GM18511 (cell line): ENCODE measurements around the gene RNF115.
"Not testable (repeated sequence)": the region's sequence is repeated elsewhere in the genome, so short reads cannot be mapped to it uniquely, and the experiment has no call there.

ENCODE experiments used
- ATAC-seq: cut with Tn5 transposase; IDR thresholded peaks from one replicate; pipeline ENCODE4 v1.9.1; 2021; ENCODE audit warnings: mild to moderate bottlenecking, moderate library complexity; ENCODE audit not compliant: unreplicated experiment

The RNF115 gene

DNA sequence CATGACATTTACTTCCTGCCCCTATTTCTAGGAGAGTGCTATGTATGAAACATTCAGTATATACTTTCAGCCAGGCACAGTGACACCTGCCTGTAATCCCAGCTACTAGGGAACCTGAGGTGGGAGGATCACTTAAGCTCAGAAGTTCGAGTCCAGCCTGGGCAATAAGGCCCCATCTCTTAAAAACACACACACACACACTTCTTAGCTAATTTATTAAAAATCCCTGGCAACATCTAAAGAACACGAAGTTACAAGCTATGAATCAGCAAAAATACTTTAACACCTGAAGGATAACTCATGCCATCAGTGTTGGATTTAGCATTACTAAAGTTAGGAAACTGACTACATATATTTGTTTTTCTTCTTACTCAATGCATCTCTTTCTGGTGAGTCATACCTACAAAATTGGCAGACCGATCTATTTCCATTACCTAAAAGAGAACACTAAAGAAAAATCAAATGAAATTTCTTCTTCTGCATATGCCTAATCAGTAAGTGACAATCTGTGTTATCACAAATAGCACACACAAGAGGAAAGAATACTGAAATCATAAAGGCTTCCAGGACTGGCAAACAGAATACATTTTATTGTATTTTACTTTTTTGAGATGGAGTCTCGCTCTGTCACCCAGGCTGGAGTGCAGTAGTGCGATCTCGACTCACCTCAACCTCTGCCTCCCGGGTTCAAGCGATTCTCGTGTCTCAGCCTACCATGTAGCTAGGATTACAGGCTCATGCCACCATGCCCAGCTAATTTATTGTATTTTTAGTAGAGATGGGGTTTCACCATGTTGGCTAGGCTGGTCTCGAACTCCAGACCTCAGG lies 41.4 kb downstream of the RNF115 start:
- ATAC-seq, result no peak

DNA sequence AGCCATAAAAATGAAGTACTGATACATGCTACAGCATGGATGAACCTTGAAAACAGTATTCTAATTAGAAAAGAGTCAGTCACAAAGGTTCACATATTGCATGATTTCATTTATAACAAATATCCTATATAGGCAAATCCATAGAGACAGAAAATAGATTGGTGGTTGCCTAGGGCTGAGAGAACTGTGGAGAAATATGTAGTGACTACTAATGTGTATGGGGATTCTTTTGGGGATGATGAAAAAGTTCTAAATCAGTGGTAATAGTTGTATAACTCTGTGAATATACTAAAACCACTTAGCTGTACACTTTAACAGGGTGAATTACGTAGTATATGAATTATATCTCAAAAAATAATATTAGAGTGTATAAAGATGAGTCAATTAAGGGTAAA lies 45.8 kb downstream of the RNF115 start:
- no peak for ATAC-seq

DNA sequence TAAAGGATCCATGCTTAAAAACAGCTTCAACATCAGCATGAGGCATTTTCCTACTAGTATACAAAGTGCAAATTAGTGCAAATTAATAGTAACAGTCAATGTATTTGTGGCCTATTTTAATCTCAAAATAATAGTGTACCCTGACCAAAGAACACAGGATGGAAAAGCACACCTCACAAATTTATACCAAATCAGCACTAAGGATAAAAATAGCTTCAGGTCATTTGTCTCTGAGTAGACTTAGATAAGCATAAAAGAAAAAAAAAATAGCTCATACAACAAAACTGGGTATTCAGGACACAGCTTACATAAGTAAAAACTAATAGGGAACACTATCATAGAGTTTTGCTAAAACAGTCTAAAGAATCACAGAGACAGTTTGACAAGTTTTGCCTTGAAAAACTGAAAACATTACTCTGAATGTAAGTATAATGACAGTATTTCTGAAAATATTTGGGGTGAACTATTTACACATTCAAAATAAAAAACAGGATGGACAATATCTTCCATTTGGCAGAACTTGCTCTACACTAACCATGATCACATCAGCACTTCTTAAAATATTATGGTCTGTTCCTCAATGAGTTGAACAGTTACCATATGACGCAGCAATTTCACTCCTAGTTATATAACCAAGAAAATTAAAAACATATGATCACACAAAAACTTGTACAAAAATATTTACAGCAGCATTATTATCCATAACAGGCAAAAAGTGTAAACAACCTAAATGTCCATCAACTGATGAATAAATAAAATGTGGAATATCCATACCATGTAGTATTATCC lies 46.3 kb downstream of the RNF115 start:
- ATAC-seq, result no peak

DNA sequence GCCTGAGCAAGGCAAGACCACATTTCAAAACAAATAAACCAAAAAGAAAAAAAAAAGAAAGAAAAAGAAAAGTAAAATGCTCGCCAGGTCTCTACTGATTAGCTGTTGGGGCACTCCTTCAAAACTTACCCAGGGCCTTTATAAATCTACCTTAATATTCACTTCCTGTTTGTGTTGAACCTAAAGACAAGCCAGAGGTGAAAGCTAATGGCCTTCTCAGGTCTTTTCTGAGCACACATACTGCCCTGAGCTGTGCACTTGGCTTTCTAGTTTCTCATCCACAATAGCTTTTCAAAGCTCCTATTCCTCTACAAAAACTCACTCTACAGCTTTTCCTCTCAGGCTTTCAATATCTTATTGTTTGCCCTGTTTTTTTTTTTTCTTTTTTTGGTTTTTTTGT lies 50.5 kb downstream of the RNF115 start:
- no peak for ATAC-seq

DNA sequence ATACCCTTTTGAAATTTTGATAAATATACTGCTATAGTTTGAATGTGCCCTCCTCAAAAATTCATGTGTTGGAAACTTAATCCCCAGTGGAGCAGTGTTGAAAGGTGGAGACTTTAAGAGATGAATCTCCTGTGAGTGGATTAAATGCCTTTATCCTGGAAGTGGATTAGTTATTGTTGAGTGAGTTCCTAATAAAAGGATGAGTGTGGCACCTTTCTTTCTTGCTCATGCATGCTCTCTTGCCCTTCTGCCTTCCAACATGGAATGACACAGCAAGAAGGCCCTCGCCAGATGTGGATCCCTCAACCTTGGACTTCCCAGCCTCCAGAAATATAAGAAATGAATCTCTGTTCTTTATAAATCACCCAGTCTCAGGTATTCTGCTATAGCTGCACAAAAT lies 52.8 kb downstream of the RNF115 start:
- no peak for ATAC-seq

DNA sequence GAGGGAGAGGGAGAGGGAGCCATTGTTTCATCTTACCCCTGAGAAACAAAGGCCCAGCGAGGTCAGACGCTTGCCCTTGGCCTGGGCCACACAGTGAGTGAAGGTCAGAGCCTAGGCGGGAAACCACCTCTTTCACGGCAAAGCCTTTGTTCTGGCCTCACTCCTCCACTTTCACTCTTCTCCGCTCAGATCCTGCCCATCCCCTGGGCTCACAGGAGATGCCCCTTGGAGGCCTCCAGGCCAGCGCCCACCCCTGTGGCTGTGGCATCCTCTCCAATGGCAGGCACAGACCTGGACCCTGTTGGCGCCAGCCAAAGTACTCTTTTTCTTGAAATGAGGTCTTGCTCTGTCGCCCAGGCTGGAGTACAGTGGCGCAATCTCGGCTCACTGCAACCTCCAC lies 55.9 kb downstream of the RNF115 start:
- not testable (repeated sequence) for ATAC-seq

DNA sequence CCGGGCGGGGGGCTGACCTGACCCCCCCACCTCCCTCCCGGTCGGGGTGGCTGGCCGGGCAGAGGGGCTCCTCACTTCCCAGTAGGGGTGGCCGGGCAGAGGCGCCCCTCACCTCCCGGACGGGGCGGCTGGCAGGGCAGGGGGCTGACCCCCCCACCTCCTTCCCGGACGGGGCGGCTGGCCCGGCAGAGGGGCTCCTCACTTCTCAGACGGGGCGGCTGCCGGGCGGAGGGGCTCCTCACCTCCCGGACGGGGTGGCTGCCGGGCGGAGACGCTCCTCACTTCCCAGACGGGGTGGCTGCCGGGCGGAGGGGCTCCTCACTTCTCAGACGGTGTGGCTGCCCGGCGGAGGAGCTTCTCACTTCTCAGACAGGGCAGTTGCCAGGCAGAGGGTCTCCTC lies 57.0 kb downstream of the RNF115 start:
- ATAC-seq, result not testable (repeated sequence)

DNA sequence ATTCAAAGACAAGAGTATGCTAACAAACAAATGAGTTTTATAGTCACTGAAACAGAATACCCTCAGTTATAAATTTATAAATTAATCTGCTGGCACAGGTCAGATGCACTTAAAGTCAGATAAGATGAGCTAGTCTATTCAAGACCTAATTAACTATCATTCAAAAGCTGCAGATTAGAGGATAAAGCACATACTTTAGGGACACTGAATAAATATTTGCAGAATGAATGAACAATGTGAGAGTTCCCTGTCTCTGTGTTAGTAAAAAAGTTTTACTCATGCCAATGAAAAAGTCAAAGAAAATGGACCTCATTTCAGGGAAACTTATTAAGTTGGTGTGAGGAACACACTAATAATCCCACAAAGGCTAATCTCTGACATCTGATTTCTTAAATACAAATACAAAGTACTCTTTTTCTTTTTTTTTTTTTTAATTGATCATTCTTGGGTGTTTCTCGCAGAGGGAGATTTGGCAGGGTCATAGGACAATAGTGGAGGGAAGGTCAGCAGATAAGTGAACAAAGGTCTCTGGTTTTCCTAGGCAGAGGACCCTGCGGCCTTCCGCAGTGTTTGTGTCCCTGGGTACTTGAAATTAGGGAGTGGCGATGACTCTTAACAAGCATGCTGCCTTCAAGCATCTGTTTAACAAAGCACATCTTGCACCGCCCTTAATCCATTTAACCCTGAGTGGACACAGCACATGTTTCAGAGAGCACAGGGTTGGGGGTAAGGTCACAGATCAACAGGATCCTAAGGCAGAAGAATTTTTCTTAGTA lies 58.1 kb downstream of the RNF115 start:
- not testable (repeated sequence) for ATAC-seq

DNA sequence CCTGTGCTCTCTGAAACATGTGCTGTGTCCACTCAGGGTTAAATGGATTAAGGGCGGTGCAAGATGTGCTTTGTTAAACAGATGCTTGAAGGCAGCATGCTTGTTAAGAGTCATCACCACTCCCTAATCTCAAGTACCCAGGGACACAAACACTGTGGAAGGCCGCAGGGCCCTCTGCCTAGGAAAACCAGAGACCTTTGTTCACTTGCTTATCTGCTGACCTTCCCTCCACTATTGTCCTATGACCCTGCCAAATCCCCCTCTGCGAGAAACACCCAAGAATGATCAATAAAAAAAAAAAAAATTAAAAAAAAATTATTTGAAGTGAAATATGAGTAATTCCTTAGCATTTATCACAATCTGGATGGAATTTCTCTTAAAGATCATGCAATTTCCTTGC lies 58.8 kb downstream of the RNF115 start:
- not testable (repeated sequence) for ATAC-seq

DNA sequence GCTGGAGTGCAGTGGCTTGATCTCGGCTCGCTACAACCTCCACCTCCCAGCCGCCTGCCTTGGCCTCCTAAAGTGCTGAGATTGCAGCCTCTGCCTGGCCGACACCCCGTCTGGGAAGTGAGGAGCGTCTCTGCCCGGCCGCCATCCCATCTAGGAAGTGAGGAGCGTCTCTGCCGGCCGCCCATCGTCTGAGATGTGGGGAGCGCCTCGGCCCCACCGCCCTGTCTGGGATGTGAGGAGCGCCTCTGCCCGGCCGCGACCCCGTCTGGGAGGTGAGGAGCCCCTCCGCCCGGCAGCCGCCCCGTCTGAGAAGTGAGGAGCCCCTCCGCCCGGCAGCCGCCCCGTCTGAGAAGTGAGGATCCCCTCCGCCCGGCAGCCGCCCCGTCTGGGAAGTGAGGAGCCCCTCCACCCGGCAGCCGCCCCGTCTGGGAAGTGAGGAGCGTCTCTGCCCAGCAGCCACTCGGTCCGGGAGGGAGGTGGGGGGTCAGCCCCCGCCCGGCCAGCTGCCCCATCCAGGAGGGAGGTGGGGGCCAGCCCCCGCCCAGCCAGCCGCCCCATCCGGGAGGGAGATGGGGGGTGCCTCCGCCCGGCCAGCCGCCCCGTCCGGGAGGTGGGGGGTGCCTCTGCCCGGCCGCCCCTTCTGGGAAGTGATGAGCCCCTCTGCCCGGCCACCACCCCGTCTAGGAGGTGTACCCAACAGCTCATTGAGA lies 59.5 kb downstream of the RNF115 start:
- not testable (repeated sequence) for ATAC-seq

DNA sequence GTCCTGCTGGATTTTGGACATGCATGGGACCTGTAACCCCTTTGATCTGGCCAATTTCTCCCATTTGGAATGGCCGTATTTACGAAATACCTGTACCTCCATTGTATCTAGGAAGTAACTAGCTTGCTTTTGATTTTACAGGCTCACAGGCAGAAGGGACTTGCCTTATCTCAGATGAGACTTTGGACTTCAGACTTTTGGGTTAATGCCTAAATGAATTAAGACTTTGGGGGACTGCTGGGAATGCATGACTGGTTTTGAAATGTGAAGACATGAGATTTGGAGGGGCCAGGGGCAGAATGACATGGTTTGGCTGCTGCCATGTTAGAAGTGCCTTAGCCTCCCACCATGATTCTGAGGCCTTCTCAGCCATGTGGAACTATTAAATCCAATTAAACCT lies 61.9 kb downstream of the RNF115 start:
- not testable (repeated sequence) for ATAC-seq

DNA sequence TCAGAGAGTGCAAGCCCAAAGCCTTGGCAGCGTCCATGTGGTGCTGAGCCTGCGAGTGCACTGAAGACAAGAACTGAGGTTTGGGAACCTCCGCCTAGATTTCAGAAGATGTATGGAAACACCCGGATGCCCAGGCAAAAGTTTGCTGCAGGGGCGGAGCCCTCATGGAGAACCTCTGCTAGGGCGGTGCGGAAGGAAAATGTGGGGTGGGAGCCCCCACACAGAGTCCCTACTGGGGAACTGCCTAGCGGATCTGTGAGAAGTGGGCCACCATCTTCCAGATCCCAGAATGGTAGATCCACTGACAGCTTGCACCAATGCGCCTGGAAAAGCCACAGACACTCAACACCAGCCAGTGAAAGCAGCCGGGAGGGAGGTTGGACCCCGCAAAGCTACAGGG lies 62.4 kb downstream of the RNF115 start:
- not testable (repeated sequence) for ATAC-seq

DNA sequence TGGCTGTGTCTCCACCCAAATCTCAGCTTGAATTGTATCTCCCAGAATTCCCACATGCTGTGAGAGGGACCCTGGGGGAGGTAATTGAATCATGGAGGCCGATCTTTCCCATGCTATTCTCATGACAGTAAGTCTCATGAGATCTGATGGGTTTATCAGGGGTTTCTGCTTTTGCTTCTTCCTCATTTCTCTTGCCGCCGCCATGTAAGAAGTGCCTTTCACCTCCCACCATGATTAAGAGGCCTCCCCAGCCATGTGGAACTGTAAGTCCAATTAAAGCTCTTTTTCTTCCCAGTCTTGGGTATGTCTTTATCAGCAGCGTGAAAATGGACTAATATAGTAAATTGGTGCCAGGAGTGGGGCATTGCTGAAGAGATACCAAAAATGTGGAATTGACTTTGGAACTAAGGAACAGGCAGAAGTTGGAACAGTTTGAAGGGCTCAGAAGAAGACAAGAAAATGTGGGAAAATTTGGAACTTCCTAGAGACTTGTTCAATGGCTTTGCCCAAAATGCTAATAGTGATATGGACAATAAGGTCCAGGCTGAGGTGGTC lies 63.4 kb downstream of the RNF115 start:
- not testable (repeated sequence) for ATAC-seq

DNA sequence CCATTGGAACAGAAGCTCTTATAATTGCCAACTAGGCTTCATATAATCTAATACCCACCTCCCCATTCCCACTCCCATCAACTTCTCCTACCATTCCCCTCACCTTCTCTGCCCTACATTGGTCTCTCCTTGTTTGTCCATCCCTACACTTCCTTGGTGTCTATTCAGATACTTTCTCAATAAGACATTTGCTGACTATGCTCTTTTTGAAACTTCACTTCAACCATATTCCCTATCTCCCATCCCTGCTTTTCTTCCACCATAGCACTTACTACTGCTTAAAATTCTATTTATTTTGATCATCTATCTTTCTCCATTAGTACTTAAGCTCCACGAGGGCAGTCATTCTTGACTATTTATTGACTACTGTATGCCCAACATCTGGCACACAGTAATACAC lies 64.2 kb downstream of the RNF115 start:
- no peak for ATAC-seq

DNA sequence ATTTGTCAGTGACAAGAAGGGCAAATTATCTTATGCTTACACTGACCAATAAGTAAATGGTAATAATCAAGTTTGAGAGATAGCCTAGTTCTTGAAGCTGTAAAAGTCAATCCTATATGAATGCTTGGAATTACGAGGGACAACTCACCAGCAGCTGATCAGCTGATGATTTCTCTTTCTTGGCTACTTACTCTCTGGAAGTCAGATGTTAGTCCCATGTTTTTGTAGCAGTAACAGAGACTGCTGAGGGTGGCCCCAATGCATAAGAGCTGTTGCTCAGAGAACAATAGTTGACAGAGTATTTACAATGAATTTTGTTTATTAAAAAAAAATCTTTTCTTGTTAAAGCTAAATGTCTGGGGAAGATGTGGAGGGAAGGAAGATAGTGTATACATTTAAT lies 65.3 kb downstream of the RNF115 start:
- ATAC-seq, result no peak

DNA sequence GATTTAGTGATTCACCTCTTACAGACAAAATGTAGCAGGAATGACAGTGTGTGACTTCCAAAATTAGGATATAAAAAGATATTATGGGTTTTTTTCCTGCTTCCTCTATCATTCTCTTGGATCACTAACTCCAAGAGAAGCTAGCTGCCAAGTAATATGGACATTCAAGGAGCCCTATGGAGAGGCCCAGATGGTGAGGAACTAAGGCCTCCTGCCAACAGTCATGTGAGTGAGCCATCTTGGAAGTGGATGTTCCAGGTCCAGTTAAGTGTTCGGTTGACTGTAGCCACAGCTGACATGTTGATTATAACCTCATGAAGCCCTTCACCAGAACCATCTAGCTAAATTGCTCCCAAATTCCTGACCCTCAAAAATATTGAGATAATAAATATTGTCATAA lies 65.8 kb downstream of the RNF115 start:
- no peak for ATAC-seq

DNA sequence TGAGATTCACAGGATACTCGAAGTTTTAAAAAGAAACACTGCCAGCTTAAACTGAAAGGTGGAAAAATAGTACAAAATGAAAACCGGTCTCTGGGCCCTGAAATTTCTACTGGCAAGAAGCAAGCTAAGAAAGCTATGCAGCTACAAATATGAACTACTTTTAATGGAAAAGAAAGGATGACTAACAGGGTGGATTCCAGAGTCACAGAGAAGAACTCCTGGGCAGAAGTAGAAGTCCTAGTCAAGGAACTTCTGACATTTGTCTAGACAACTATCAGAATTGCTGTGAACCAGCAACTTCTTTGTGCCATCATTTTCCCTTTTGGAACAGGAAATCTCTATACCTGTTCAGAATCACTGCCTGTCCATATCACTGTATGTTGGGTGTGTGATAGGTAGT lies 66.5 kb downstream of the RNF115 start:
- ATAC-seq, result no peak

DNA sequence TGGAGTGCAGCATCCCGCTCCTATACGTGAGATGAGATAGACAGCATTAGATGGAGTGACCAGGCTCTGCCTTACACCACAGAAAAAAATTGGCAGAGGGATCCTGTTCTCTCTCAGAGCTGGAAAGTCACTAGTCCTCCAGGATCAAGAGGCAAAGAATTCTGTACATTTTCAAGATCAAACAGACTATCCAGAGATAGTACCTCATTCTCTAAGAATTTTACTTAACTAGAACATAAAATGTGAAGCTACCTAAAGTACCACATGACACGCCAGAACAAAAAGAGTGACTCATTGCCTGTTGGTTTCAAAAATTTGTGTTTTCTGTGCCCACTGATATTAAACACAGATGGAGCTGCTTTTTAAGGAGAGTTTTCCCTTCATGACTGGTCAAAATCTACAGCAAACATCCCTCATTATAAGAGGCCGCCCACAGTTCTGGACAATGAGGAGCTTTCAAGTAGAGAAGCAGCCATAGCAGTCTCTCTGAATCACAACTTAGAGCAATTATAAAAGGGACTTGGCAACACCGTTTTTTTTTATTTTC lies 72.3 kb downstream of the RNF115 start:
- no peak for ATAC-seq

DNA sequence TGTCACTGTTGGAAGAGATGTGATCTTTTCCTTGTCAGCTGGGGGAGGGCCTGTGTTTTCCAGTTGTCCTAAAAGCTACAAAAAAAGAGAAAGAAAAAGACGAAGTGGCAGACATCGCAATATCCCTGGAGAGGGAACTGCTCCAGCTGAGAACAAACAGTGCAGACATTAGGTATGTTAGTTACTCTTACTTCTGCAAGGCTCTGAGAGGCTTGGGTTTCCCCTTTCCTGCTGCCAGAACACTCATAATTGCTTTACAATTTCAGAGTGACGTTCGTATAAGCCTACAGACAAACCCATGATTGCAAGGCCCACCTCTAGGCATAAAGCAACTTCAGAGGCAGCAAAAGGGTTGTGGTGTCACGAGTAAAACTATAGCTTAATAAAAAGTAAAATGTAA lies 73.5 kb downstream of the RNF115 start:
- ATAC-seq, result no peak
